Measurements from ENCODE around the gene MYOT. TPM values are rescaled to one million over a fixed set of nuclear protein-coding genes. Genes with fewer than 3 reads are reported as not detected.

Gene MYOT
- total RNA-seq, 2 experiments from 2014 or later, result not detected

GRCh38 chr5:137916923-137917322 lies 49.3 kb downstream of the MYOT start:
- no peak overlapping the region for H3K27ac Mint-ChIP-seq
- intact Hi-C loops (cut with micrococcal nuclease), result no loop called here
- H3K27me3 Mint-ChIP-seq (ENCODE audit: low read depth), result no peaks in the 10 kb centered on the region
- no peak for DNase-seq
- peaks cover 6% of the 10 kb centered on the region for H3K9me3 Mint-ChIP-seq
- CTCF ChIA-PET, result no interaction called here
- no peak overlapping the region for H3K4me3 Mint-ChIP-seq
- H3K36me3 Mint-ChIP-seq (ENCODE audit: low read depth), result no peaks in the 10 kb centered on the region
- no peaks in the 10 kb centered on the region for H3K4me1 Mint-ChIP-seq (ENCODE audit: low read depth)

GRCh38 chr5:137921931-137922330 lies 54.3 kb downstream of the MYOT start:
- intact Hi-C loops (cut with micrococcal nuclease), result no loop called here
- Mint-ChIP-seq H3K27ac (no peak overlapping the region), H3K27me3 (ENCODE audit: low read depth) (no peaks in the 10 kb centered on the region), H3K4me3 (no peak overlapping the region), H3K9me3 (peaks cover 2% of the 10 kb centered on the region), H3K36me3 (ENCODE audit: low read depth) (no peaks in the 10 kb centered on the region), H3K4me1 (ENCODE audit: low read depth) (no peaks in the 10 kb centered on the region)
- CTCF ChIA-PET, result interaction anchor here (0.6 kb wide), 1 partner anchor 175 kb away, joined by 7 read pairs; no protein-coding TSS in a partner anchor
- DNase-seq, result no peak

- H3K4me1 Mint-ChIP-seq (ENCODE audit: low read depth), result no peaks in the 10 kb centered on the region
- no peaks in the 10 kb centered on the region for H3K9me3 Mint-ChIP-seq
- no peaks in the 10 kb centered on the region for H3K27me3 Mint-ChIP-seq (ENCODE audit: low read depth)
- peaks cover 1% of the 10 kb centered on the region for H3K36me3 Mint-ChIP-seq (ENCODE audit: low read depth)
- DNase-seq, result no peak
- intact Hi-C loops (cut with micrococcal nuclease), result no loop called here
- CTCF ChIA-PET, result no interaction called here
- H3K4me3 Mint-ChIP-seq, result no peak overlapping the region
- no peak overlapping the region for H3K27ac Mint-ChIP-seq
Observed at GRCh38 chr5:137923856-137924255, 56.2 kb downstream of the MYOT start.

GRCh38 chr5:137932800-137933199 lies 65.1 kb downstream of the MYOT start:
- CTCF ChIA-PET, result no interaction called here
- no peaks in the 10 kb centered on the region for H3K27me3 Mint-ChIP-seq (ENCODE audit: low read depth)
- DNase-seq, result no peak
- intact Hi-C loops (cut with micrococcal nuclease), result no loop called here
- no peaks in the 10 kb centered on the region for H3K9me3 Mint-ChIP-seq
- peaks cover 25% of the 10 kb centered on the region for H3K4me1 Mint-ChIP-seq (ENCODE audit: low read depth)
- H3K27ac Mint-ChIP-seq, result no peak overlapping the region
- H3K4me3 Mint-ChIP-seq, result no peak overlapping the region
- peaks cover 8% of the 10 kb centered on the region for H3K36me3 Mint-ChIP-seq (ENCODE audit: low read depth)

GRCh38 chr5:137933491-137933911 lies 65.8 kb downstream of the MYOT start:
- Mint-ChIP-seq H3K36me3 (ENCODE audit: low read depth) (peaks cover 6% of the 10 kb centered on the region), H3K4me1 (ENCODE audit: low read depth) (peaks cover 28% of the 10 kb centered on the region), H3K27me3 (ENCODE audit: low read depth) (no peaks in the 10 kb centered on the region), H3K27ac (no peak overlapping the region), H3K4me3 (no peak overlapping the region), H3K9me3 (no peaks in the 10 kb centered on the region)
- DNase-seq, result no peak
- intact Hi-C loops (cut with micrococcal nuclease), result no loop called here
- CTCF ChIA-PET, result no interaction called here

- peaks cover 39% of the 10 kb centered on the region for H3K4me1 Mint-ChIP-seq (ENCODE audit: low read depth)
- no peak for DNase-seq
- H3K27ac Mint-ChIP-seq, result no peak overlapping the region
- no peaks in the 10 kb centered on the region for H3K9me3 Mint-ChIP-seq
- peaks cover 14% of the 10 kb centered on the region for H3K36me3 Mint-ChIP-seq (ENCODE audit: low read depth)
- intact Hi-C loops (cut with micrococcal nuclease), result no loop called here
- H3K4me3 Mint-ChIP-seq, result no peak overlapping the region
- CTCF ChIA-PET, result interaction anchor here (0.6 to 1.5 kb wide), 4 partner anchors 18 to 156 kb away, joined by 3 to 5 read pairs (median 4); no protein-coding TSS in a partner anchor
- H3K27me3 Mint-ChIP-seq (ENCODE audit: low read depth), result no peaks in the 10 kb centered on the region
Observed at GRCh38 chr5:137935190-137935589, 67.5 kb downstream of the MYOT start.

GRCh38 chr5:137935694-137936093 lies 68.0 kb downstream of the MYOT start:
- intact Hi-C loops (cut with micrococcal nuclease), result no loop called here
- H3K9me3 Mint-ChIP-seq, result no peaks in the 10 kb centered on the region

More at GRCh38 chr5:137935694-137936093, 68.0 kb downstream of the MYOT start:
- no peak for DNase-seq
- Mint-ChIP-seq H3K27ac (no peak overlapping the region), H3K4me3 (no peak overlapping the region), H3K4me1 (ENCODE audit: low read depth) (peaks cover 39% of the 10 kb centered on the region), H3K36me3 (ENCODE audit: low read depth) (peaks cover 14% of the 10 kb centered on the region), H3K27me3 (ENCODE audit: low read depth) (no peaks in the 10 kb centered on the region)
- CTCF ChIA-PET, result interaction anchor here (0.6 to 1.5 kb wide), 7 partner anchors 18 to 184 kb away, joined by 3 to 6 read pairs (median 3); no protein-coding TSS in a partner anchor

Other genes with a start within 250 kb of the MYOT start
- 1 to 10 TPM; 1.7 to 2.0 TPM for gene KLHL3, start 131.8 kb upstream of the MYOT start, total RNA-seq
- gene HNRNPA0, start 113.5 kb upstream of the MYOT start, total RNA-seq, result 10 to 100 TPM; 27.2 to 28.6 TPM
- gene PKD2L2, start 21.6 kb downstream of the MYOT start, total RNA-seq, result not detected
- gene FAM13B, start 165.2 kb downstream of the MYOT start, total RNA-seq, result 10 to 100 TPM in 1 of 2 experiments, 1 to 10 TPM in 1; 9.4 to 14.5 TPM
- not detected for gene WNT8A, start 216.2 kb downstream of the MYOT start, total RNA-seq

Data from activated naive CD4-positive, alpha-beta T cell treated with anti-CD3 and anti-CD28 coated beads for 36 hours (primary cell).